GM19025 (cell line): ENCODE results near the gene MAGI1.

ENCODE experiments used
- ATAC-seq: cut with Tn5 transposase; IDR thresholded peaks from one replicate; pipeline ENCODE4 v1.9.1; 2021; ENCODE audit warnings: mild to moderate bottlenecking, low read depth, moderate library complexity; ENCODE audit not compliant: unreplicated experiment

Gene MAGI1

GRCh38 chr3:65950340-65951326, 88.1 kb downstream of the MAGI1 start:
- ATAC-seq: no peak

- no peak for ATAC-seq
Measured at GRCh38 chr3:65948841-65949573, 89.7 kb downstream of the MAGI1 start.

- ATAC-seq: no peak
Measured at GRCh38 chr3:65946438-65946837, 92.3 kb downstream of the MAGI1 start.

GRCh38 chr3:65945953-65946352, 92.8 kb downstream of the MAGI1 start:
- ATAC-seq: no peak

- no peak for ATAC-seq
Measured at GRCh38 chr3:65945480-65945879, 93.2 kb downstream of the MAGI1 start.

GRCh38 chr3:65944252-65944651, 94.5 kb downstream of the MAGI1 start:
- no peak for ATAC-seq

- ATAC-seq: no peak
Measured at GRCh38 chr3:65939801-65940246, 98.9 kb downstream of the MAGI1 start.

GRCh38 chr3:65939184-65939583, 99.5 kb downstream of the MAGI1 start:
- ATAC-seq: no peak

- no peak for ATAC-seq
Measured at GRCh38 chr3:65938676-65939075, 100.0 kb downstream of the MAGI1 start.

GRCh38 chr3:65938147-65938546, 100.6 kb downstream of the MAGI1 start:
- ATAC-seq: no peak

- no peak for ATAC-seq
Measured at GRCh38 chr3:65936908-65937638, 101.6 kb downstream of the MAGI1 start.

GRCh38 chr3:65935724-65936123, 103.0 kb downstream of the MAGI1 start:
- no peak for ATAC-seq

- ATAC-seq: no peak
Measured at GRCh38 chr3:65930648-65931047, 108.1 kb downstream of the MAGI1 start.

- ATAC-seq: no peak
Measured at GRCh38 chr3:65928110-65928509, 110.6 kb downstream of the MAGI1 start.

- no peak for ATAC-seq
Measured at GRCh38 chr3:65927576-65927975, 111.1 kb downstream of the MAGI1 start.

- no peak for ATAC-seq
Measured at GRCh38 chr3:65925254-65925954, 113.3 kb downstream of the MAGI1 start.

GRCh38 chr3:65924762-65925161, 114.0 kb downstream of the MAGI1 start:
- ATAC-seq: no peak

GRCh38 chr3:65922441-65922840, 116.3 kb downstream of the MAGI1 start:
- no peak for ATAC-seq

- no peak for ATAC-seq
Measured at GRCh38 chr3:65919826-65920225, 118.9 kb downstream of the MAGI1 start.

GRCh38 chr3:65915477-65915876, 123.2 kb downstream of the MAGI1 start:
- ATAC-seq: no peak
